Fibroblast of lung (primary cell): ENCODE measurements around the gene MSH4. TPM values are rescaled to one million over a fixed set of nuclear protein-coding genes. Genes with fewer than 3 reads are reported as not detected.

Experiments
- DNase-seq, 2 donors: peaks; one replicate each; pipeline versions ENCODE4 v3.0.0 to v3.0.0-alpha.2; 2010; ENCODE audit warnings: low read depth in 2 of 2
- H2AFZ ChIP-seq: 2 replicates; pipeline ENCODE4 v1.5.1; 2012; ENCODE audit warnings: low read length, control low read depth, inconsistent platforms
- H3K27ac ChIP-seq: 2 replicates; pipeline ENCODE4 v1.5.1; 2011; ENCODE audit warnings: low read length, control low read depth; ENCODE audit not compliant: insufficient read depth
- H3K27me3 ChIP-seq: 2 replicates; pipeline ENCODE4 v1.5.1; 2011; ENCODE audit warnings: mild to moderate bottlenecking, low read length; ENCODE audit not compliant: control insufficient read depth, insufficient read depth
- H3K36me3 ChIP-seq: 2 replicates; pipeline ENCODE4 v1.5.1; 2011; ENCODE audit warnings: low read length; ENCODE audit not compliant: control insufficient read depth, insufficient read depth
- H3K4me1 ChIP-seq: 2 replicates; pipeline ENCODE4 v1.5.1; 2011; ENCODE audit warnings: low read length; ENCODE audit not compliant: control insufficient read depth, insufficient read depth; ENCODE audit errors: extremely low read depth
- H3K4me2 ChIP-seq: 2 replicates; pipeline ENCODE4 v1.5.1; 2011; ENCODE audit warnings: low read length, control low read depth; ENCODE audit not compliant: insufficient read depth; ENCODE audit errors: extremely low read depth
- H3K4me3 ChIP-seq, 4 experiments: fragments of 200-600 bp in 1 of 4; sonication (generic) in 1 of 4; replicated peaks in 1 of 4; 2 replicates each; pipeline ENCODE4 v1.5.1; 2011 to 2016; ENCODE audit warnings: low read length in 4 of 4, low read depth in 3 of 4, mild to moderate bottlenecking in 3 of 4, control low read depth in 2 of 4, inconsistent platforms in 1 of 4, mixed read lengths in 1 of 4; ENCODE audit not compliant: insufficient read depth in 1 of 4; ENCODE audit errors: control extremely low read depth in 1 of 4
- H3K79me2 ChIP-seq: 2 replicates; pipeline ENCODE4 v1.5.1; 2012; ENCODE audit warnings: mild to moderate bottlenecking, low read length, inconsistent platforms; ENCODE audit not compliant: control insufficient read depth, insufficient read depth
- H3K9ac ChIP-seq: 2 replicates; pipeline ENCODE4 v1.5.1; 2011; ENCODE audit warnings: mild to moderate bottlenecking, low read length, control low read depth; ENCODE audit not compliant: insufficient read depth
- H3K9me3 ChIP-seq: 2 replicates; pipeline ENCODE4 v1.5.1; 2012; ENCODE audit warnings: low read depth, low read length; ENCODE audit not compliant: control insufficient read depth, insufficient read depth
- H4K20me1 ChIP-seq: 2 replicates; pipeline ENCODE4 v1.5.1; 2011; ENCODE audit warnings: low read length; ENCODE audit not compliant: control insufficient read depth, insufficient read depth; ENCODE audit errors: extremely low read depth
- CTCF ChIP-seq, 2 donors: IDR thresholded peaks in 1 of 2; conservative IDR thresholded peaks in 1 of 2; 1 replicate in 1 of 2; 2 replicates in 1 of 2; pipeline ENCODE4 v1.5.1; 2011 to 2012; ENCODE audit warnings: low read length in 2 of 2, control low read depth in 1 of 2, inconsistent platforms in 1 of 2, low read depth in 1 of 2, mild to moderate bottlenecking in 1 of 2
- EZH2 ChIP-seq: IDR thresholded peaks from 2 replicates; pipeline ENCODE4 v1.5.1; 2012; ENCODE audit warnings: low read length, control low read depth, mild to moderate bottlenecking; ENCODE audit errors: missing control alignments
- polyA plus RNA-seq, 2 donors: library from polyadenylated mRNA; depleted of rRNA in 1 of 2; stranded (reverse) in 1 of 2; unstranded in 1 of 2; fragments of >200 nt; gene quantifications; 2 replicates each; pipeline ENCODE4 v1.2.1, GENCODE V29; 2011 to 2012; ENCODE audit warnings: missing spikeins in 1 of 2
- total RNA-seq: library from RNA; depleted of rRNA; stranded (reverse); fragments of >200 nt; gene quantifications from 2 replicates; pipeline ENCODE4 v1.2.1, GENCODE V29; 2014

Gene MSH4
- total and polyA plus RNA-seq, 2 donors (not counting 1 experiment from before 2014, with no cell fraction given): 0.66 TPM; not detected in 1

- no peaks in the 10 kb centered on the region for H3K4me1 ChIP-seq
- DNase-seq: no peak
These were observed 74.3 kb downstream of the MSH4 start for GRCh38 chr1:75870951-75871350.

GRCh38 chr1:75879985-75880384 lies 83.3 kb downstream of the MSH4 start:
- no peak overlapping the region for H3K9ac ChIP-seq
- no peaks in the 10 kb centered on the region for H4K20me1 ChIP-seq

More at GRCh38 chr1:75870951-75871350, 74.3 kb downstream of the MSH4 start:
- Histone ChIP-seq H3K9ac (no peak overlapping the region), H3K27me3 (no peaks in the 10 kb centered on the region), H3K79me2 (no peaks in the 10 kb centered on the region), H3K9me3 (no peaks in the 10 kb centered on the region), H3K4me2 (no peak overlapping the region), H3K36me3 (no peaks in the 10 kb centered on the region), H3K27ac (no peak overlapping the region), H3K4me3 (no peak overlapping the region), H4K20me1 (no peaks in the 10 kb centered on the region), H2AFZ (no peak overlapping the region)
- no peak for TF ChIP-seq EZH2

GRCh38 chr1:75884437-75884836 lies 87.8 kb downstream of the MSH4 start:
- no peaks in the 10 kb centered on the region for H3K79me2 ChIP-seq
- H4K20me1 ChIP-seq: no peaks in the 10 kb centered on the region
- H3K27me3 ChIP-seq: no peaks in the 10 kb centered on the region
- no peak overlapping the region for H3K4me2 ChIP-seq
- TF ChIP-seq EZH2 (no peak), CTCF (conservative IDR thresholded peaks at IDR 0.05 in 1 of 2, IDR thresholded peaks at IDR 0.05 in 1 of 2; ENCODE audit: low read depth in 1 of 2, low read length in 2 of 2) (no peak)
- no peak for DNase-seq
- H3K9ac ChIP-seq: no peak overlapping the region
- no peaks in the 10 kb centered on the region for H3K9me3 ChIP-seq
- no peak overlapping the region for H2AFZ ChIP-seq
- H3K27ac ChIP-seq: no peak overlapping the region
- no peaks in the 10 kb centered on the region for H3K36me3 ChIP-seq
- H3K4me3 ChIP-seq: no peak overlapping the region
- no peaks in the 10 kb centered on the region for H3K4me1 ChIP-seq

More at GRCh38 chr1:75879985-75880384, 83.3 kb downstream of the MSH4 start:
- Histone ChIP-seq H3K27ac (no peak overlapping the region), H3K4me3 (no peak overlapping the region), H3K27me3 (no peaks in the 10 kb centered on the region), H2AFZ (no peak overlapping the region), H3K4me2 (no peak overlapping the region), H3K9me3 (no peaks in the 10 kb centered on the region), H3K36me3 (no peaks in the 10 kb centered on the region), H3K4me1 (no peaks in the 10 kb centered on the region), H3K79me2 (no peaks in the 10 kb centered on the region)
- no peak for DNase-seq
- no peak for TF ChIP-seq EZH2
- no peak for TF ChIP-seq CTCF (conservative IDR thresholded peaks at IDR 0.05 in 1 of 2, IDR thresholded peaks at IDR 0.05 in 1 of 2; ENCODE audit: low read depth in 1 of 2, low read length in 2 of 2)
